GM12864 (cell line): Measurements from ENCODE around the gene ALG8.

ENCODE experiments used
- DNase-seq: peaks from one replicate; pipeline ENCODE4 v3.0.0-alpha.2; 2011; ENCODE audit warnings: low read depth
- H3K4me3 ChIP-seq: 2 replicates; pipeline ENCODE4 v1.5.1; 2011; ENCODE audit warnings: mild to moderate bottlenecking, low read depth, low read length, control low read depth
- CTCF ChIP-seq: IDR thresholded peaks from 2 replicates; pipeline ENCODE4 v1.5.1; 2011; ENCODE audit warnings: low read depth, mild to moderate bottlenecking, moderate library complexity, low read length, control low read depth, inconsistent platforms; ENCODE audit errors: missing control alignments

Gene ALG8

GRCh38 chr11:78083021-78083420 is 56.4 kb downstream of the ALG8 start:
- DNase-seq = no peak
- TF ChIP-seq CTCF = no peak
- no peak overlapping the region for H3K4me3 ChIP-seq

- DNase-seq = no peak
- TF ChIP-seq CTCF = no peak
- H3K4me3 ChIP-seq = no peak overlapping the region
Observed at GRCh38 chr11:78082146-78082545, 57.3 kb downstream of the ALG8 start.

GRCh38 chr11:78081583-78081982 is 57.8 kb downstream of the ALG8 start:
- no peak overlapping the region for H3K4me3 ChIP-seq
- DNase-seq = no peak
- no peak for TF ChIP-seq CTCF

GRCh38 chr11:78080818-78081495 is 58.5 kb downstream of the ALG8 start:
- TF ChIP-seq CTCF = no peak
- DNase-seq = no peak
- H3K4me3 ChIP-seq = no peak overlapping the region

- H3K4me3 ChIP-seq = peak overlapping the region; percentile 97
- no peak for DNase-seq
- no peak for TF ChIP-seq CTCF
Observed at GRCh38 chr11:78080084-78080817, 59.2 kb downstream of the ALG8 start.

GRCh38 chr11:78079232-78080083 is 60.0 kb downstream of the ALG8 start, which contains the start of gene NDUFC2:
Gene NDUFC2 (minus strand): TSS chr11:78079862. CDS start chr11:78079744, 118 bp downstream.
- TF ChIP-seq CTCF = no peak
- DNase-seq = peak; percentile 51
- H3K4me3 ChIP-seq = peak within 1 kb of the TSS; percentile 97
